GM23248 (cell line): ENCODE measurements around the gene S100A4. TPM values are rescaled to one million over a fixed set of nuclear protein-coding genes. Genes with fewer than 3 reads are reported as not detected.
"Not testable (repeated sequence)": the region's sequence is repeated elsewhere in the genome, so short reads cannot be mapped to it uniquely, and the experiment has no call there.

Source experiments
- DNase-seq: peaks from one replicate; pipeline ENCODE4 v3.0.0-alpha.2; 2015
- H2AFZ ChIP-seq: fragments of 200-600 bp; sonication (generic); 2 replicates; pipeline ENCODE4 v1.6.1; 2016; ENCODE audit warnings: antibody characterized with exemption
- H3F3A ChIP-seq: fragments of 200-600 bp; sonication (generic); 2 replicates; pipeline ENCODE4 v1.6.1; 2016; ENCODE audit warnings: mild to moderate bottlenecking, antibody characterized with exemption, mixed run types; ENCODE audit not compliant: insufficient read depth
- H3K27ac ChIP-seq: fragments of 200-600 bp; sonication (generic); 2 replicates; pipeline ENCODE4 v1.5.1; 2016; ENCODE audit warnings: mild to moderate bottlenecking
- H3K27me3 ChIP-seq: fragments of 200-600 bp; sonication (generic); replicated peaks from 2 replicates; pipeline ENCODE4 v1.6.1; 2016; ENCODE audit warnings: mild to moderate bottlenecking; ENCODE audit not compliant: insufficient read depth
- H3K36me3 ChIP-seq: fragments of 200-600 bp; sonication (generic); 2 replicates; pipeline ENCODE4 v1.6.1; 2016; ENCODE audit warnings: low read depth, mild to moderate bottlenecking
- H3K4me1 ChIP-seq: fragments of 200-600 bp; sonication (generic); 2 replicates; pipeline ENCODE4 v1.6.1; 2016; ENCODE audit warnings: mild to moderate bottlenecking; ENCODE audit not compliant: insufficient read depth
- H3K4me2 ChIP-seq: fragments of 200-600 bp; sonication (generic); one replicate; pipeline ENCODE4 v1.6.1; 2016; ENCODE audit warnings: mild to moderate bottlenecking; ENCODE audit not compliant: unreplicated experiment
- H3K4me3 ChIP-seq: fragments of 200-600 bp; sonication (generic); 2 replicates; pipeline ENCODE4 v1.5.1; 2016; ENCODE audit warnings: mild to moderate bottlenecking
- H3K79me2 ChIP-seq: fragments of 200-600 bp; sonication (generic); 2 replicates; pipeline ENCODE4 v1.6.1; 2016; ENCODE audit warnings: mild to moderate bottlenecking; ENCODE audit not compliant: insufficient read depth
- H3K9ac ChIP-seq: fragments of 200-600 bp; sonication (generic); 2 replicates; pipeline ENCODE4 v1.6.1; 2016; ENCODE audit warnings: mild to moderate bottlenecking
- H3K9me2 ChIP-seq: fragments of 200-600 bp; sonication (generic); 2 replicates; pipeline ENCODE4 v1.6.1; 2016; ENCODE audit warnings: mixed run types, mild to moderate bottlenecking, moderate library complexity; ENCODE audit not compliant: insufficient read depth
- H3K9me3 ChIP-seq: fragments of 200-600 bp; sonication (generic); one replicate; pipeline ENCODE4 v1.6.1; 2017; ENCODE audit warnings: low read depth
- H4K20me1 ChIP-seq: fragments of 200-600 bp; sonication (generic); 2 replicates; pipeline ENCODE4 v1.6.0; 2016; ENCODE audit not compliant: insufficient read depth
- EZH2 ChIP-seq: fragments of 200-600 bp; sonication (generic); IDR thresholded peaks from 2 replicates; pipeline ENCODE4 v1.6.1; 2018; ENCODE audit warnings: antibody characterized with exemption, mild to moderate bottlenecking; ENCODE audit not compliant: insufficient read depth, poor library complexity, severe bottlenecking
- EZH2phosphoT487 ChIP-seq: fragments of 200-600 bp; sonication (generic); IDR thresholded peaks from 2 replicates; pipeline ENCODE4 v1.6.1; 2018; ENCODE audit warnings: antibody characterized with exemption, moderate library complexity, mild to moderate bottlenecking, low read depth; ENCODE audit not compliant: insufficient read depth
- WGBS, 2 experiments: methylation state at CpG; one replicate each; pipeline ENCODE4 v1.1.6; 2015 to 2017; ENCODE audit warnings: low lambda C conversion rate in 2 of 2, low coverage in 1 of 2; ENCODE audit errors: missing lambda C conversion rate in 2 of 2; 5-methylcytosine and 5-hydroxymethylcytosine counted together
- in situ Hi-C: fragments of 300-500 bp; cut with MboI; formaldehyde crosslinking; loops from 2 replicates; pipeline ENCODE4 v1.15.0; 2020
- polyA plus RNA-seq: library from polyadenylated mRNA; unstranded; fragments of >200 nt; fragmentation: Nextera tagmentation; extraction: Ambion mirVana; gene quantifications from 2 replicates; pipeline ENCODE4 v1.2.1, GENCODE V29; 2016
- total RNA-seq: library from RNA; depleted of rRNA; stranded (reverse); fragments of >200 nt; shearing (Covaris generic); gene quantifications from 2 replicates; pipeline ENCODE4 v1.2.3, GENCODE V29; 2014

S100A4 gene
- total and polyA plus RNA-seq, 2 experiments from 2014 or later: 236 to 610 TPM

- Histone ChIP-seq H2AFZ (peak overlapping the region; percentile 3; the same call in 1 of the 2 replicates), H4K20me1 (no peaks in the 10 kb centered on the region), H3K36me3 (no peaks in the 10 kb centered on the region), H3F3A (peaks cover 20% of the 10 kb centered on the region), H3K79me2 (no peaks in the 10 kb centered on the region), H3K4me3 (no peak overlapping the region), H3K27me3 (no peaks in the 10 kb centered on the region), H3K27ac (peak overlapping the region; percentile 32; the same call in 1 of the 2 replicates), H3K4me2 (peak overlapping the region; percentile 34), H3K9me3 (no peaks in the 10 kb centered on the region), H3K4me1 (peaks cover 22% of the 10 kb centered on the region), H3K9ac (no peak overlapping the region), H3K9me2 (no peaks in the 10 kb centered on the region)
- 81 to 86% methylated on average over 3 of the region's 3 CpGs for WGBS, 2 experiments
- no peak for TF ChIP-seq EZH2phosphoT487
- peak; percentile 46 for DNase-seq
- in situ Hi-C loops: no loop called here
These were observed 33.3 kb upstream of the S100A4 start for GRCh38 chr1:153578936-153579335.

GRCh38 chr1:153578490-153578889 lies 32.9 kb upstream of the S100A4 start:
- H4K20me1 ChIP-seq: no peaks in the 10 kb centered on the region
- peak; percentile 50 for DNase-seq
- H3K4me1 ChIP-seq: peaks cover 23% of the 10 kb centered on the region
- H3K9me2 ChIP-seq: no peaks in the 10 kb centered on the region
- TF ChIP-seq EZH2phosphoT487 (no peak), EZH2 (no peak)
- H2AFZ ChIP-seq: 0 out of 2 replicates have a peak overlapping the region, but pooled peaks have one; percentile 3
- peaks cover 24% of the 10 kb centered on the region for H3F3A ChIP-seq
- no peak overlapping the region for H3K9ac ChIP-seq
- H3K36me3 ChIP-seq: no peaks in the 10 kb centered on the region
- peak overlapping the region; percentile 32; the same call in 1 of the 2 replicates for H3K27ac ChIP-seq
- H3K79me2 ChIP-seq: no peaks in the 10 kb centered on the region
- peak overlapping the region; percentile 34 for H3K4me2 ChIP-seq
- no peaks in the 10 kb centered on the region for H3K9me3 ChIP-seq
- no peaks in the 10 kb centered on the region for H3K27me3 ChIP-seq
- H3K4me3 ChIP-seq: no peak overlapping the region
- in situ Hi-C loops: no loop called here

- H3K79me2 ChIP-seq: no peaks in the 10 kb centered on the region
- no peaks in the 10 kb centered on the region for H3K27me3 ChIP-seq
- H4K20me1 ChIP-seq: no peaks in the 10 kb centered on the region
- no peak overlapping the region for H3K27ac ChIP-seq
- no peak overlapping the region for H2AFZ ChIP-seq
- peak overlapping the region; percentile 34 for H3K4me2 ChIP-seq
- no peaks in the 10 kb centered on the region for H3K9me3 ChIP-seq
- peaks cover 30% of the 10 kb centered on the region for H3K4me1 ChIP-seq
- H3K4me3 ChIP-seq: no peak overlapping the region
- H3F3A ChIP-seq: peaks cover 31% of the 10 kb centered on the region
- 66 to 71% methylated on average over 9 of the region's 9 CpGs for whole genome bisulfite sequencing, 2 experiments
- TF ChIP-seq EZH2 (no peak), EZH2phosphoT487 (no peak)
- H3K9me2 ChIP-seq: no peaks in the 10 kb centered on the region
- no peaks in the 10 kb centered on the region for H3K36me3 ChIP-seq
- no peak overlapping the region for H3K9ac ChIP-seq
- no peak for DNase-seq
- in situ Hi-C loops: no loop called here
These were observed 32.0 kb upstream of the S100A4 start for GRCh38 chr1:153577624-153578051.

- Histone ChIP-seq H3K4me2 (no peak overlapping the region), H3K9ac (no peak overlapping the region), H4K20me1 (no peaks in the 10 kb centered on the region), H2AFZ (no peak overlapping the region), H3F3A (peaks cover 33% of the 10 kb centered on the region), H3K79me2 (no peaks in the 10 kb centered on the region), H3K9me3 (no peaks in the 10 kb centered on the region), H3K4me1 (peaks cover 32% of the 10 kb centered on the region), H3K27me3 (no peaks in the 10 kb centered on the region), H3K4me3 (no peak overlapping the region), H3K36me3 (no peaks in the 10 kb centered on the region), H3K9me2 (no peaks in the 10 kb centered on the region), H3K27ac (no peak overlapping the region)
- in situ Hi-C loops: no loop called here
- 95 to 97% methylated on average over 4 of the region's 4 CpGs for WGBS, 2 experiments
- no peak for DNase-seq
- TF ChIP-seq EZH2phosphoT487 (no peak), EZH2 (no peak)
These were observed 31.5 kb upstream of the S100A4 start for GRCh38 chr1:153577138-153577537.

- H3K4me3 ChIP-seq, DNase-seq, H3K36me3 ChIP-seq, H3K4me2 ChIP-seq, H3K9me3 ChIP-seq, H3K9me2 ChIP-seq, in situ Hi-C loops, H3K9ac ChIP-seq, H2AFZ ChIP-seq, H3K79me2 ChIP-seq, H4K20me1 ChIP-seq, H3K27ac ChIP-seq, H3K27me3 ChIP-seq: not testable (repeated sequence)
- peaks cover 42% of the 10 kb centered on the region for H3F3A ChIP-seq
- peaks cover 39% of the 10 kb centered on the region for H3K4me1 ChIP-seq
- WGBS, 2 experiments: 92 to 96% methylated on average over 9 to 10 of the region's 10 CpGs
These were observed 29.9 kb upstream of the S100A4 start for GRCh38 chr1:153575497-153575896.

- in situ Hi-C loops, H3K79me2 ChIP-seq, H3K4me3 ChIP-seq, H3K9me2 ChIP-seq, H4K20me1 ChIP-seq, DNase-seq, H3K9me3 ChIP-seq, H2AFZ ChIP-seq, H3K4me2 ChIP-seq, H3K9ac ChIP-seq, H3K27ac ChIP-seq, H3K27me3 ChIP-seq, H3K36me3 ChIP-seq: not testable (repeated sequence)
- WGBS, 2 experiments: 93 to 100% methylated on average over 1 to 35 of the region's 35 CpGs
- Histone ChIP-seq H3F3A (peaks cover 42% of the 10 kb centered on the region), H3K4me1 (peaks cover 39% of the 10 kb centered on the region)
These were observed 29.5 kb upstream of the S100A4 start for GRCh38 chr1:153575081-153575491.
